GM12872 (cell line): ENCODE data around the gene BHMT2.

ENCODE experiments used
- CTCF ChIP-seq: IDR thresholded peaks from 3 replicates; pipeline ENCODE4 v1.5.1; 2011; ENCODE audit warnings: low read depth, mild to moderate bottlenecking, low read length, moderate library complexity; ENCODE audit not compliant: insufficient read depth

Gene BHMT2

GRCh38 chr5:79109527-79110492, 40.2 kb downstream of the BHMT2 start:
- peak; percentile 70 for TF ChIP-seq CTCF

DNA sequence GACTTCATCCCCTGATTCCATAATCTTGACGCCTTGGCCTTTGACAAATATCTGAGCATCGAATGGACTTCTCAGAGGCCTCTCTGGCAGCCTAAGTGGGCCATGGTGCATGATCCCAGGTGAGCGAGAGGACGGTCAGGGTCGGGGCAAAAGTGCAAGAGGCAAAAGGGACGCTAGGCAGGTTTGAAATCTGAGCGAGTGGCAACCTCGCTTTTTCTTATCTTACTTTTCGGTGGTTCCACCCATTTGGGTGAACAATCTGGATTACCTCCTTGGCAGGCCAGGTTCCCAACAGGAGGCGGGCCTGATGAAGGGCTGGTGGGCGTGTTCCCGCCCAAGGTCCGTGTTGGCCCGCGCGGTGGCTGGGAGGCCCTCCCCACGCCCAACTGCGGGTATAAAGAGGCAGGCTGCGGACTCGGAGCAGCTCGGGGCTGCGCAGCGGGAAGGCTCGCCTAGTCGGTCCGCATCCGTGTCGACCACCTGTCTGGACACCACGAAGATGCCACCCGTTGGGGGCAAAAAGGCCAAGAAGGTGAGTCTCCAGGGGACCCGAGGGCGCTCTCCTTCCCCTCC, 41.9 kb downstream of the BHMT2 start, which contains the start of gene BHMT:
BHMT (plus strand) TSS at position 423 of the 573 bp plus-strand sequence; CDS start at position 500, 77 bp downstream.
- TF ChIP-seq CTCF = no peak

DNA sequence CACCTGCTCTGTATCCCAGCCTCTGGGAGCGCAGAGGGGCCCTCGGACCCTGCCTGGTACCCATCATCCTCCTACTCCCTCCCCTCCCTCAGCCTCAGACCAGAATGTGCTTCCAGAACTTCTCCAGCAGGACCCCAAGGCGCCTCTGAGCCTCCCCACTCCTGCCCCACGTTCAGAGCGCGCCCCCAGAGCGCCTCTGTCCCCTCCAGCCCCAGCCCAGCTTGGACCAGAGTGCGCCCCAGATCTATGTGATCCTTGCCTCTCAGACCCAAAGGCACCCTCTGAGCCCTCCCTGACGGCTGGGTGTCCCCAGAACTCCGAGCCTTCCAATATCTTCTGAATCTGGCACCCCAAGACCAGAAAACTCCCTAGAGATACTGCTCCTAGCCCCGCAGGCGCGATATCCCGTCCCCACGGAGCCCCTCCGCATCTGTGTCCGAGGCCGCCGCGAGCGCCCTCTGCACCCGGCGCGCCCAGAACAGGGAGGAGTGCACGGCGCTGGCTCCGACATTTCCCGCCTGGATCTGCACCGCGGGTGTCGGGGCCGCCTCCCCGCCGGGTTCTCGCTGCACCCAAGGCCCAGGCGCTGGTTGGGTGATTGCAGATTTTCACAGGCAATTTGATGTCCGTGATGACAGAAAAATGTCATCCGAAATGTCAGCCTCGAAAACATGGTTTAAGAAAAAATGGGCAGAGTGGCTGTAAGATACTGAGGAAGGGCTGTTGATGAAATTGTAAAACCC, 42.6 kb downstream of the BHMT2 start:
- no peak for TF ChIP-seq CTCF

GRCh38 chr5:79112703-79113058, 43.1 kb downstream of the BHMT2 start:
- no peak for TF ChIP-seq CTCF

GRCh38 chr5:79119486-79119885, 49.9 kb downstream of the BHMT2 start:
- TF ChIP-seq CTCF = no peak

DNA sequence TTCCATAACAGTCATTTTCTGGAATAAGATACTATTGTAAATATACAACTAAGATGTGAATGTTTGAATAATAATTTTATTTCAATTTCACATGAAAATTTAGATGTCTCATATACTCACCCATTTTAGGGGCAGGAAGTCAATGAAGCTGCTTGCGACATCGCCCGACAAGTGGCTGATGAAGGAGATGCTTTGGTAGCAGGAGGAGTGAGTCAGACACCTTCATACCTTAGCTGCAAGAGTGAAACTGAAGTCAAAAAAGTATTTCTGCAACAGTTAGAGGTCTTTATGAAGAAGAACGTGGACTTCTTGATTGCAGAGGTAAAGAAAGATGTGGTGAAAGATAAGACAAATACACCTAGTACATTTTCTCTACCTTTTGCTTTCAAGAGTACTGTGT, 50.7 kb downstream of the BHMT2 start:
- no peak for TF ChIP-seq CTCF

DNA sequence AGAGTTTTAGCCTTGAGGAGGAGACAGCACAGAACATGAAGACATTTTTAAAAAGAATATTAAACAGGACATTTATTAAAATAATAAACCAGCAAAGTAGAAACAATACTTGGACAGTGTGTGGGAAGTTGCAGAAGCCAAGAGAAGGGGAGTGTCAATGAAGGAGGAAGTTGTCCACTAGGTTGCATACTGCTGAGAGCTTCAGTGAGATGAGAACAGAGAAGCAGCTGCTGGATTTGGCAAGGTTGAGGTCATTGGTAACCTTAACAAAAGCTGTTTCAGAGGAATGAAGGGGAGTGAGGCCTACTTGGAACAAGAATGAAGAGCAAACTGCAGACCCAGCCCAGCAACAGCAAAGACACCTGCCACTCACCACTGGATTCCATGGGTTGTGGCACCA, 53.4 kb downstream of the BHMT2 start:
- TF ChIP-seq CTCF = no peak
